Activated CD8-positive, alpha-beta memory T cell treated with anti-CD3 and anti-CD28 coated beads, Interleukin-2, amount 50 U/mL, for 48 hours (primary cell): Measurements from ENCODE around the gene MRGPRD.
"Not testable (repeated sequence)": the region's sequence is repeated elsewhere in the genome, so short reads cannot be mapped to it uniquely, and the experiment has no call there.

Experiments used
- DNase-seq: peaks from one replicate; pipeline ENCODE4 v3.0.0-alpha.2; 2020

The MRGPRD gene

DNA sequence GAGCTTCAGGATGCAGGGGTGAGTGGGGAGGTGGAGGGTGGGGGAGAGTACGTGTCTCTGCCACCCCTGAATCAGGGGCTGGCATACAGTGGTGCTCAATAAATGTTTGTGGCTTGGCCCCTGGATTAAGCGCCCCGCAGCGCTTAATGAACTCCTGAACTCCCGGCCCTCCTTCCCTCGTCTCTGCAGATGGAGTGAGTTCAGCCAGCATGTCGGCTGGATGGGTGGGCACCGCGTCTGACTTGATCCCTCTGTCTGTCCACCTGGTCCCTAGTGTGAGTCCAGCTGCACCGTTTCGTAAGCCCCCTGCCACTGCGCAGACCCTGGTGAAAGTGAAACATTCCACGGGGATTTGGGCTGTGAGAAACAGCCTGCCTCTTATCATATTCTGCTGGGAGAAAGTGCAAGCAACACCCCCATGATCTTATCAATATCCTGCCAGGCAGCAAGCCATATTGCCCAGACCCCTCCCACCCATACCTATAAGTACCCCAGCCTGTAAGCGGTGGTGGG is 12.0 kb upstream of the MRGPRD start:
- DNase-seq: no peak

DNA sequence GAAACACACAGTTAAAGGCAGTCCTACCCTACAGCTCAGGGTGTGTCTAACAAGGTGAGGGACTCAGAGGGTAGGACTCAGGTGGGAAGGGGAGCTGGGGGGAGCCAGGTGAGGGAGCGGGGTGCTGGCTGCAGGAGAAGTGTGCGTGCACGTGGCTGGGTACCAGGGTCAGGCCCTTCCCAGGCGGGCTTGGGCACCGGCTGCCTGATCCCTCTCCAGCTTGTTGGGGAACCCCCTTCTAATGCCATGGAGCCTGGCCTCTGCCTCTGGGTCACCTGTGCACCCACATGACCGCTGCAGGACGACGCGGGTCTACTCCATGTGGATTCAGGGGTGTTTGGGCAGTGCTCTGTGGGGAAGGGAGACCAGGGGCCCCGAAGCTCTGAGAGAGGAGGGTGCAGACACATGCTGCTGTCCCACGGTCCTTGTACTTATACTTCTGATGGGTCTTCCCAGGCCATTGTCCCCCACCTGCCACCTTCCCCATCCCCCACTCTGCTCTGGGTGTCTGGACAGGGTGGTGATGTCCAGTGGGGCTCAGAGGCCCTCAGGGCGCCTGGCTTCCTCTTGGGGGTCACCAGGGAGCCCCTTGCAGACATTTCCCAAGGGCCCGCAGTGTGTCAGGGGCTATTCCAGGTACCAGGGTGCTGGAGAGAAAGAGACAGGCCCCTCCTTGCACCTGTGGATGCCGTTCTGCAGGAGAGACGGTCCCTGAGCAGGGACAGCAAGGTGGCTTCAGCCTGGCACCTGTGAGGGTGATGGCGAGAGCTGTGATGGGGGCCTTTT is 10.4 kb upstream of the MRGPRD start:
- DNase-seq: no peak

DNA sequence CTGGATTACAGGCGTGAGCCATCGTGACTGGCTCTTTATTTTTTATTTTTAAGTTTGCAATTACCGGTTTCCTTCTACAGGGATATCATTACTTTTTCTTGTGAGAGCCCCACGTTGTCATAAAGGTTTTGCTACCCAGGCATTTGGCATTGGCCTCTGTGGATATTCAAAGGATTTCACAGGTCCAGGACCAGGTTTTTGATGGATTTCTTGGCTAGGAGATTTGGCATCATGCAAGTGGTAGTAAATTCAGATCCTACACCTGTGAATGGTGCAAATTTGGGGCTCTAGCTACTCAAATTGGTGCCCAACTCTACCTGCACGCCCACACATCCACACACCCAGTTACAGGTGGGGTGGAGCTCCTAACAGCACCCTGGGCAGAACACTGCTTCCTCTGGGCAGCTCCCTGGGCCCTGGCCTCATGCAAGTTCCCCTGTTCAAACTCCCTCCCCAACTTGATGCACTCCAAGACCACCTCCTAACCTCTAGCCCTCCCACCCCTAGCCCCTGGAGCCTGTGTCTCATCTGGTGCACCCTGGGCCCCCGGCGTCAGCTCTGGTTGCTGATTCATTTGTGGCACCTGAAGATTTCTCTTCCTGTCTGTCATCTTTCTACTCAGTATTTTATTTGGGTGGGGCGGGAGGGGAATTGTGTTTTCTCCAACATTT is 9.3 kb upstream of the MRGPRD start:
- DNase-seq: no peak

DNA sequence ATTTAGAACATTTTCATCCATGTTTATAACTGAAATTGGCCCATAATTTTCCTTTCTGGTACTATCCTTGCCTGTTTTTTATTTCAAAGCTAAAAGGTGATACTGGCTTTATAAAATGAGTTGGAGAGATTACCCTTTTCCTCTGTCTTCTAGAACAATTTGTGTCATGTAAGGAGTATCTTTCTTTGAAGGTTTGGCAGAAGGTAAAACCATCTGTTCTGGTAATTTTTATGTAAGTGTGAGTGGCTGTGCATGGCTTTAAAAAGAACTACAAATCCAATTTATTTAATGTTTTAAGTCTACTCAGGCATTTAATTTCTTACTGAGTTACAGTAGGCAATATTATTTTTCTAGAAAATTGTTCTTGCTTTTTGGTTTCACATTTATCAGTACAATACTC is 7.7 kb upstream of the MRGPRD start:
- no peak for DNase-seq

DNA sequence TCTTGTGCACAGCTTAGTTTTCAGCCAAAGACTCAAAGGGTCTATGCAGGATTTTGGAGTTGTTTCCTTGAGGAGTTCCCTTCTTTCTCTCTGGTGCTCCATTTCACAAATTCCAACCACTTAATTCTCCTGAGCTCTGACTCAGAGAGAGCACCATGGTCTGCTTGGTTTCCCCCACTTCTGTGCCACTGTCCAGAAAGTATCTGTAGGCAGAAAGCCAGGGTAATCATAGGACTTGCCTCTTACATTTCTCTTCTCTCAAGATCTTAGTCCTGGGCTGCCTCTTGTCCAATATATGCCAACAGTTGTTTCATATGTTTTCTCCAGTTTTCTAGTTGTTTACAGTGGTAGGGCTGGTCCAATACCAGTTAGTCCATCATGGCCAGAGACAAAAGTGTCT is 6.4 kb upstream of the MRGPRD start:
- DNase-seq: no peak

DNA sequence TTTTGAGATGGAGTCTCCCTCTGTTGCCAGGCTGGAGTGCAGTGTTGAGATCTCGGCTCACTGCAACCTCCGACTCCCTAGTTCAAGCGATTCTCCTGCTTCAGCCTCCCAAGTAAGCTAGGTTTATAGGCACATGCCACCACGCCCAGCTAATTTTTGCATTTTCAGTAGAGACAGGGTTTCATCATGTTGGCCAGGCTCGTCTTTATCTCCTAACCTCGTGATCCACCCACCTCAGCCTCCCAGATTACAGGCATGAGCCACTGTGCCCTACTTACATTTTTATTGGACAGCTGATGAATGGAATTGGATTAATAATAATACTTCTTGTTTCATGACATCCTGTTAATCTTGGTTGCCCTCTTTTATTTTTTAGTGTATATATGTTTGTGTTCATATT is 3.0 kb upstream of the MRGPRD start:
- no peak for DNase-seq

DNA sequence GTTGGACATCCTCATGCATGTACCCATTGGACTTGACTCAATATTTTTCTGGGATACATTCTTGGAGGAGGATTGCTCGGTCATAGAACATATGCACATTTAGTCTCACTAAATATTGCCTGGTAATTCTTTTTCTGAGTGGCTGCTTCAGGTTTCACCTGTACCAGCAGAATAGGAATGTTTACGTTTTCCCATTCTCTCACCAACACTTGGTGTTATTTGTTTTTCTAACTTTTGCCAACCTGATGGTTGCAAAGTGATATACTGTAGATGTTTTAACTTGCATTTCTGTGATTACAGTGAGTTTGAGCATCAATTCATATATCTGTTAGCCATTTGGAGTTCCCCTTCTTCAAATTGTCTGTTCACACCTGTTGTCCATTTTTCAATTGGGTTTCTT is 1.3 kb upstream of the MRGPRD start:
- DNase-seq: no peak

DNA sequence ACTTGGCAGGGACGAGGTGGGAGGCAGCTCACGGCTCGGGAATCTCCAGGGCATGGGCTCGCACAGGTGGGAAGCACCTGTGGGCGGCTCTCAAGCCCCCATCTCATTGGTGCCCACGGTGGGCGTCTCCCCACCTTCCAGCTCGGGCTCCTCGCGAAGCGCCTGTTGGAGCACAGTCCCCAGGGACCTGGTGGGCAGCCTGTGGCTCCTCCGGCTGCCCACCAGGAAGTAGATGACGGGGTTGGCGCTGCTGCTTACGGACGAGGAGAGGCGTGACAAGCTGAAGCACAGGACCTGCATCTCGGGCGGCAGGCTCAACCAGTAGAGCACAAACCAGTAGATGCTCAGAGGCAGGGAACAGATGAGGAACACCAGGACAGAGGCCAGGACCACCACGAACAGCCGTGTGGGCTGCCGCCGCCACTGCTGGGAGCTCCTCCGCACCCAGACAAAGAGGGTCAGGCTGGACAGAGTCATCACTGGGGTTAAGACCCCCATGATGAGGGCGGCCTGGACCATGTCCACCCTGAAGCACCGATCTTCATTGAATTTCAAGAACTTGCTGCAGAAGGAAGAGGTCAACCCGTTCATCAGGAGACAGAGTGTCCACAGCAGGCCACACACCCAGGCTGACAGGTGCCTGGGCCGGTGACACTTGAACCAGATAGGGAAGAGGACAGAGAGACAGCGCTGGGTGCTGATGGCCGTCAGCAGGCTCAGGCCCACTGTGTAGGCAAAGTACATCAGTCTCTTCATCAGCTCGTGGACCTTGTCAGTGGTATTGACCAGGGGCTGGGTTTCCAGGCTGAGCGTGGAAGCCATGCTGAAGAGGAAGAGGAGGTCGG is 633 bp downstream of the MRGPRD start:
- no peak for DNase-seq

DNA sequence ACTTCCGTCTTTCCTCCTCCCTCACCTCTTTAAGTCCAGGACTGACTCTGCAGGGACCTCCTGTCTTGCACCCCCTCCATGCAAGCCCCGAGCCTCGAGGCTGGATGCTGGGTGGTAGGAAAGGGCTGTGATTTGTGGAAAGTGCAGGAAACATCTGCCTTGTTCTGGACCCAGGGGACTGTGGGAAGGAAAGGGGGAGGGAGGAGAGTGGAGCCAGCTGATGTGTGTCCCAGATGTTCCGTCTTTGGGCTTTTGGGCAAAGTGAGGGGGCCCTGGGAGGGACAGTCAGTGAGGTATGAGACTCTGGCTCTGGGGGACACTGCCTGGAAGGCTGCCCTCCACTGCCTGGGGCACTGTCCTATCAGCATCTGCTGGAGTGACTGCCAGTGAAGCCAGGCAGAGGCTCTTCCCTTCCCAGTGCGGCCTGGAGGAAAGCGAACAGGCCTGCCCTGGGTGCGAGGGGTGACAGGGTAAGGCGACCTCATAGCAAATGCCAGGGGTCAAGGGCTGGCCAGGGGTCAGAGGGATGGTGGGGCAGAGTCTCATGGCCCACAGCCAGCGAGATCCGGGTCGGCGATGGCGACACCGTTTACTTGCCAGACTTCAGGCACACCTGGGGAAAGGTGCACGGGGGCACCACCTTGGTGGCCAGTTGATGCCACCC is 1.7 kb downstream of the MRGPRD start:
- no peak for DNase-seq

DNA sequence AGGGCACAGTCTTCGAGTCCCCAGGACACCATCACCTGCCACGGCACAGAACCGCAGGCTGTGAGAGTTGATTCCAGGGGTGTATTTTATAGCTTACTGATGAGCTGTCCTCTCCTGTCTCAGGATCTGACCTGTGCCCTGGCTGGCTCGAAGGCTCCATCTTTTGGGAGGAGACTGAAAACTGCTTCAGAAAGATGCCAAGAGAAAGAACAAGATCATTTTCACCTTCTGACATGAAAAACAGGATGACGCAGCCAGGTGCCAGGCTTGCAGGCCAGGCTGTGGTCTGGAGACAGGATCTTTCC is 2.2 kb downstream of the MRGPRD start:
- DNase-seq: no peak

DNA sequence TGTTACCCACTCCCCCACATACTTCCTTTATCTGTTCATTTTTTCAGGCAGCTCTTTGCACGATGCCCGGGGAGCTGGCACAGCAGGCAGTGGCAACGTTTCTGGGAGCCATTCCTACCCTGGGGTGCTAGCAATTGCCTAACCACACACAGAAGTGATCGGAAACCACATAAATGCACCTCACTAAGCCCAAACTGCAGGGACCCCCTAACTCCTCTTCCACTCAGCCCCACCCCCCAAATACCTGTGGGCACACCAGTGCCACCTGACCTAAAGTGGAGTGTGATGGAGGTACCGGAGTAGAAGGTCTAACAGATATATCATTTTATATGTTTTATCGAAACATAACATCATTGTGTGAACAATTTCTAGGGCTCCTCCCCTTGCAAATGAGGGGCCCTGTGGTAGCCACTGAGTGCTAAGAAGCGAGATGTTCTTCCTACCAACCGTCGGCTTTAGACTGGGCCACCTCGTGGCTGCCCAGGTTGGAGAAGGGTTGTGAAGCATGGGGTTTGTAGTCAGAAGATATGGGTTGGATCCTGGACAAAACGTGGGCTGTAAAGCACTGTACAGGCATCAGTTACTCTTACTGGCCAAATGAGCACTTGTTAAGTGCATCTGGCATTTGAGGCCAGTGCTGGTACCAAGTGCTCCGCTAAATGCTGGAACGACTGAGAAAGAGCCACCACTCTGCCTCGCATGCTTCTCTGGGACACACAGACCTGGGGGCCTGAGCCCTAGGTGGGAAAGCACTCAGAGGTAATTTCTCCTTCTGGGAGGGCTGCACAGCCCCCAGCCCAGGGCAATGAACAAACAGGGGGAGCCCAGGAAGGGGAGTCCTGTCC is 2.8 kb downstream of the MRGPRD start:
- no peak for DNase-seq

DNA sequence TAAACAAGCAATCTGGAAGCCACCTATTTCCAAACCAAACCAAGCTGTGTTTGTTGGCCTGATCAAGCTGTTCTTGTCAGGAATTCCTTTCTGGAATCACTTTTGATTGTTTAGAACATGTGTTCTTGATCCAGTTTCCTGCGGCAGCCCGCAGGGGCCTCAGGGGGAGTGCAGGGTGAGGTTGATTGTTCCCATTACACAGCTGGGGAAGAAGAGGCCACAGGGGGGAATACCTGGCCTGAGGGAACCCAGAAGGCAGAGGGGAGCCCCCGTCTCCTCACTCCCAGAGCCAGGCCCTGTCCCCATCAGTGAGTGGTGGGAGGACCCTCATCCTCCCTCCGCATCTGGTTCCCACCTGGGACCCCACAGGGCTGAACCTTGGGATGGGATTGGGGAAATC is 4.2 kb downstream of the MRGPRD start:
- no peak for DNase-seq

DNA sequence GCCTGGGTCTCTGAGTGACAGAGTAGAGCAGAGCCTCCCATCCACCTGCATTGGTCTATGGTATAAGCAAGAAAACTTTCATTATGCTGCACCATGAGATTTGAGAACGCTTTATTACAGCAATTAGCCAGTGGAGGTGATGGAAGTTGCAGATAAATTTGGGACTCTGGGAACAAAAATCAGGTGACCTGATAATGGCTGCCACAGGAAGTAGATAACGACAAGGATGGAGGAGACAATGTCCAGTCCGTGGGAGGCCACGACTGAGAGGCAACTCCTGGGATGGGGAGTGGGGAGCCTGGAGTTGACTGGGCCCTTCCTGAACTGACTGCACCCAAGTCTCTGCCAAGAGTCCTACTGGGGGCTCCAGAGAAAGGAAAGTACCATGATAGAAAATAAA is 4.7 kb downstream of the MRGPRD start:
- DNase-seq: no peak

DNA sequence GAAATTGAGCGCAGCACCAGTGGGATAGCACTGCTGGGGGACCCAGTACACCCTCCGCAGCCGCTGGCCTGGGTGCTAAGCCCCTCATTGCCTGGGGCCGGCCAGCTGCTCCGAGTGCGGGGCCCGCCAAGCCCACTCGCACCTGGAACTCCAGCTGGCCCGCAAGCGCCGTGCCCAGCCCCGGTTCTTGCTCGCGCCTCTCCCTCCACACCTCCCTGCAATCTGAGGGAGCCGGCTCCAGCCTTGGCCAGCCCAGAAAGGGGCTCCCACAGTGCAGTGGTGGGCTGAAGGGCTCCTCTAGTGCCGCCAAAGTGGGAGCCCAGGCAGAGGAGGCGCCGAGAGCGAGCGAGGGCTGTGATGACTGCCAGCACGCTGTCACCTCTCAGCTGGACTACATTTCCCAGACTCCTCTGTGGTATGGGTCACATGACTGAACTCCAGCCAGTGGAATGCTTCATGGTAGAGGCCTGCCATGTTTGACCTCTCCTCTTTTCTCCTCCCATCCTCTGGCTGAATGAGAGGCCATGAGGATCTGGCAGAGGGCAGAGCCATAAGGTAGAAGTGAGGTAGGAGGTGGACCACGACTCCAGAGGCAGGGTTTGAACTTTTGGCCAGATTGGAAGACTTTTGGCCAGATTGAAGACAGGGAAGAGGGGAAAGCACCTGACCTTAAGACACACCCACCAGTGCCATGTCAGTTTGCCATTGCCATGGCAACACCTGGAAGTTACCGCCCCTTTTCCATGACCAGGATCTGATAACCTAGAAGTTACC is 6.2 kb downstream of the MRGPRD start:
- no peak for DNase-seq

DNA sequence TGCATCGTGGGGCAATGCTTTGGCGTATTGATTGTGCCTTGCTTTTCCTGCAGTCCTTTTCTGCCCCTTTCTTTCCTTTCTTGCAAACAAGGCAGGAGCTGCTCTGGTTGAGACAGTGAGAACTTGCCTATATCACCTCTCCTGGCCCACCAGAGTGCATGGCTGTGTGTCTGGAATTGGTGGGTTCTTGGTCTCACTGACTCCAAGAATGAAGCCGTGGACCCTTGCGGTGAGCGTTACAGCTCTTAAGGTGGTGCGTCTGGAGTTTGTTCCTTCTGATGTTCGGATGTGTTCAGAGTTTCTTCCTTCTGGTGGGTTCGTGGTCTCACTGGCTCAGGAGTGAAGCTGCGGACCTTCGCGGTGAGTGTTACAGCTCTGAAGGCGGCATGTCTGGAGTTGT is 7.1 kb downstream of the MRGPRD start:
- DNase-seq: not testable (repeated sequence)

DNA sequence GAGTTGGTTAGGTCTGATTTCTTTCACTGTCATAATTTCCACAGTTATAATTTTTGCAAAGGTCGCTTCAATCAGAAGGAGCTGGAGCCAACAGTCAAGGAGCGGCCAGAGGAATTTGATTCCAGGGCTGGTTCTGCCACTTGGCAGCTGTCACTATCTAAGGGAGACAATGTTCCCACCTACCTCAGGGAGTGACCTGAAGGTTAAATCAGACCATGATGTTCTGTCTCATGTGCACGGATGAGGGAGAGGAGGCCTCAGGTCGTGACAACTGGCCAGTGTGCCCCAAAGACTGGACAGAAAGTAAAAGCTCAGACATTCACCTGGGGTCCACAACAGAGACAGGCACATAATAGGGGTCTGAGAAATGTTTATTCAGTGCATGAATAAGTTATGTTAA is 7.6 kb downstream of the MRGPRD start:
- DNase-seq: no peak

DNA sequence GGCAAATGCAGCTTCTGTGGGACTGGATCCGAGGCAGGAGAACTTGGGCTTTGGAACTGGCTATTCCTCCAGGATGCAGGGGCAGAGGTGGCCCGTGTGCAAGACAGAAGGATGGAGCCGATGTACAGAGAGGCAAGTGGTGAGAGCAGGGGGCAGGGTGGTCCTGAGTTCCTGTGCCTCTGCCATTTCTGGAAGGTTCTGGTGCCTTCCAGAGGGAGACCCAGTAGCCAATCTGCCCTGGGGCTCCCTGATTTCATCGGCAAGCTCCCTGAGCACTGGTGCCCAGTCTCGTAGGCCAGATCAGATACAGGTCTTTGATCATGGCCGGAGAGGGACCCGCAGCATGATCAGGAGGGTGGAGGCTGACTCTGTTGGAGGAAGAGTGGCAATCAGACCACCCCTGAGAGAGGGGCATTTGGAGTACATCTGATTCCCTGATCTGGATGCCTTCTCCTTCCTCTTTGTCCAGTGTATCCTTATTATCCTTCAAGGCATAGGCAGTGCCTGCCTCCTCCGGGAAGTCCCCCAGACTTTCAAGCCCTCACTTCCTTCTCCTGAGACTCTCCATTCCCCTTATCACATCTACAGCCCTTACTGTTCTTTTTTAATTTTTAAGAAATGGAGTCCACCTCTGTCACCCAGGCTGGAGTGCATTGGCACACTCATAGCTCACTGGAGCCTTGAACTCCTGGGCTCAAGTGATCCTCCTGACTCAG is 9.7 kb downstream of the MRGPRD start:
- peak; percentile 18 for DNase-seq

DNA sequence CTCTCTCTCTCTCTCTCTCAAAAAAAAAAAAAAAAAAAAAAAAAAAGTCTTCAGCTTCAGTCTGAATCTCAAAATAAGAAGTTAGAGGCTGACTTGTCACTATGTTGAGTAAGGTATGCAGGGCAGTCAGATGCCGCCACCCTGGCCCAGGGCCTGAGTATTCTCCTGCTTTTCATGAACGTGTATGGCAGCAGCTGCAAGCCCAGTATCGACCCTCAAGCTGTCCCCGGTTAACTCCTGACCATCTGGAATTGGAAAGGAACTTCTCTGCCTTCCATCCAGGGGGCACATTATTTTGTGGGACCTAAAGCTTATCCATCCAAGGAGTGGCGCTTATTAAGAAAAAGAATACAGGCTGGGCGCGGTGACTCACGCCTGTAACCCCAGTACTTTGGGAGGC is 11.4 kb downstream of the MRGPRD start:
- peak; percentile 7 for DNase-seq

DNA sequence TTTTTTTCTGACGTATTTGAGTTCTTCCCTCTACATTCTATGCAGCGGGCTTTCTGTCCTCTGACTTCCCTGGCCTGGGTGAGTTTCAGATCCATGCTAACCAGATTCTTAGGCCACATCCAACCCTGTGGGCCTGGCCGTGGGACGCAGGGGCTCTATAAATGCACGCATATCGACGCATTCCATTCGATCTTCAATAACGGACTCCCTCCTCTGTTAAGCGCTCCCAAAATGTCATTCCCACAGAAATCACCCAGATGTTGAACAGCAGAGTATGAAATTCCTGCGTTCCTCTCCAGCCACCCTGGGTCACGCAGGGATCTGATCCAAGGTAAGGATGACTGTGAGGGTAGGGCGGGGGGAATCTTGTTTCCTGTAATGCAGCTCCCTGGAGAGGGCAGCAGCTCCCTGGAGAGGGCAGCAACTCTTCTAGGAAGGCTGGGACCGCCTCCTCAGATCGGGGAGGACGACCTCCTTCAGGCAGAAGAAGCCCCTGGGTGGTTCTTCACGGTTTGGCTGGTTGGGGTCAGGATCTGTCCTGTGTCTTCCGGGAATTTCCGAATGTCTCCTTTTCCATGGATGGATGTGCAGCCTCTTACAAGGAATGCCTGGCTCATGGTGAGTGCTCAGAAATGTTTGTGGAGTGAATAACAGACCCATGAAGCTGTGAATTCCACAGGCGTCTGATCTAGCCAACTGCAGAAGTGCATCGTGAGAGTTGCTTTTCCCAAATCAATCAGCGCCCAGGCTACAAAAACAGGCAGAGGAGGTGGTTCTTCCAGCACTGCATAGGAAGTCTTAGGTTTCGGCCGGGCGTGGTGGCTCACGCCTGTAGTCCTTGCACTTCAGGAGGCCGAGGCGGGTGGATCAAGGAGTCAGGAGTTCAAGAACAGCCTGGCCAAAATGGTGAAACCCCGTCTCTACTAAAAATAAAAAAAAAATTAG is 12.2 kb downstream of the MRGPRD start:
- DNase-seq: peak; percentile 13
